ENCODE results near the gene CFAP61.

CFAP61 gene

DNA sequence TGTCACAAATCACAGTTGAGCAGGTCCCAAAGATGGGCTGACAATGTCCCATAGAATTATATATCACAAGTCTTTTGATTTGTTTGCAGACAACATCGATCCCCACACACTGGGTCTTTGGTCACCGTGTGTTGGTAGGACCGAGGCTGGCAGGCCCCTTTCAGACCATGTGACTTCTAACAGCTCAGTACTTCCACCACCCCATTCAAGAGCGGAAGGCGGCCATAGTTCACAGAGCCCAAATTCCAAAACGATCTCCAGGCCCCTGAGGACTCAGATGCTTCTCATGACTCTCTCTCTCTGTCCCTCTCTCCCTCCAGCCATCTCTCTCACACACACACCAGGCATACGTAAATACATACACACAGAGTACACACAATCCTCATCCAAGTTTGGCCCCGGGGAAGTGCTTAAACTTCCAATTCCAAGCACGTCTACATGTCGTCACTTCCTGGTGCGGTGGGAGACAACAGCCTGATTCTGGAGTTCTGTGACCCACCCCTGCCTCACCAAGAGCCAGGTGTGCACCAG, 159.7 kb downstream of the CFAP61 start:
- no peak overlapping the region for H3K4me3 ChIP-seq (ENCODE audit: low read depth, low read length)
- no peak for DNase-seq (ENCODE audit: low read depth)
- no peak for TF ChIP-seq CTCF (conservative IDR thresholded peaks at IDR 0.05; ENCODE audit: low read depth, low read length)

DNA sequence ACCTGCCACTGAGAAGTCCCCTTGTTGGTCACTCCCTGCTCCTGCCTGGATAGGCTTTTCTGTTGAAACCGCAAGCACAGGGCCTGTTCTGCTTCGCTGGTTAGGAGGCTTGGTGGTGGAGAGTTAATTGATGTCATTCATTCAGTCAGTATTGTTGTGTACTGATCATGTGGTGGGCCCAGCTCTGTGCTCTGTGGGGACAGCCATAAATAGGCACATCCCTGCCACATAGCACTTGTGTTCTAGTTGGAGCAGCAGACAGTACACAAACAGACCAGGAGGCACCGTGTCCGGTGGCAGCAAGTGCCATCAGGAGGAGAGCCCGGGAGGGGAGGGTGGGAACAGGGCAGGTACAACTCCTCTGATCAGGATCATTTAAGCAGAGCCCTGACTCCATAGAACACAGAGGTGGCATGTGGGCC, 160.4 kb downstream of the CFAP61 start:
- no peak for TF ChIP-seq CTCF (conservative IDR thresholded peaks at IDR 0.05; ENCODE audit: low read depth, low read length)
- no peak for DNase-seq (ENCODE audit: low read depth)
- no peak overlapping the region for H3K4me3 ChIP-seq (ENCODE audit: low read depth, low read length)

GRCh38 chr20:20213526-20214121, 161.3 kb downstream of the CFAP61 start:
- DNase-seq (ENCODE audit: low read depth): no peak
- no peak overlapping the region for H3K4me3 ChIP-seq (ENCODE audit: low read depth, low read length)
- no peak for TF ChIP-seq CTCF (conservative IDR thresholded peaks at IDR 0.05; ENCODE audit: low read depth, low read length)

GRCh38 chr20:20214757-20215275, 162.5 kb downstream of the CFAP61 start:
- DNase-seq (ENCODE audit: low read depth): no peak
- TF ChIP-seq CTCF (conservative IDR thresholded peaks at IDR 0.05; ENCODE audit: low read depth, low read length): no peak

GRCh38 chr20:20215976-20216727, 163.8 kb downstream of the CFAP61 start:
- DNase-seq (ENCODE audit: low read depth): no peak
- TF ChIP-seq CTCF (conservative IDR thresholded peaks at IDR 0.05; ENCODE audit: low read depth, low read length): no peak
- H3K4me3 ChIP-seq (ENCODE audit: low read depth, low read length): no peak overlapping the region

More at GRCh38 chr20:20214757-20215275, 162.5 kb downstream of the CFAP61 start:
- no peak overlapping the region for H3K4me3 ChIP-seq (ENCODE audit: low read depth, low read length)

DNA sequence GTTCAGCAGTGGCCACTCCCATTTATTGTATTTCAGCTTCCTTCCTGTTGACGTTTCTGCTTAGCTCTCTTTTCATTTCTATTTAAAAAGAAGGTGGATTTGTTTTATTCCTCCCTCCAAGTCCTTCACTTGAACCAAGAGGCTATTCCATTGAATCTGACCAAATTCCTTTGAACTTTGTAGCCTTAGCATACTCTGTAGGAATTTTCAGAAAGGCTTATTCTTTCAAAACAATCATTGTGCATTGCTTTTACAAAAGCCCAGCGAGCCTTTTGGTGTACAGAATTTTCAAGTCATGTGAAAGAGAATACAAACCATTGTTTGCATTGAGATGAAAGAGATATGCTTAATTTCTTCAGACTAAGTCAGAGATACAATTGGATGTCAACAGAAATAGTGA, 164.6 kb downstream of the CFAP61 start:
- DNase-seq (ENCODE audit: low read depth): no peak
- no peak overlapping the region for H3K4me3 ChIP-seq (ENCODE audit: low read depth, low read length)
- TF ChIP-seq CTCF (conservative IDR thresholded peaks at IDR 0.05; ENCODE audit: low read depth, low read length): no peak

Data from choroid plexus epithelial cell (primary cell).